K562 (cell line): ENCODE results near the gene SNX30. TPM values are rescaled to one million over a fixed set of nuclear protein-coding genes. Genes with fewer than 3 reads are reported as not detected.

Experiments used
- ARID3B ChIP-seq: fragments of 250-450 bp; sonication (Bioruptor Pico); IDR thresholded peaks from 2 replicates; pipeline ENCODE4 v1.4.0; 2020; ENCODE audit warnings: borderline replicate concordance
- DLX4 ChIP-seq: fragments of 250-450 bp; sonication (Bioruptor Pico); IDR thresholded peaks from 2 replicates; pipeline ENCODE4 v1.6.1; 2021; ENCODE audit warnings: mild to moderate bottlenecking
- EWSR1 ChIP-seq: fragments of 450-650 bp; IDR thresholded peaks from 2 replicates; pipeline ENCODE4 v1.6.1; 2018; ENCODE audit warnings: borderline replicate concordance, mild to moderate bottlenecking, low read depth, moderate library complexity; ENCODE audit not compliant: partially characterized antibody
- FOXP4 ChIP-seq: sonication (generic); formaldehyde crosslinking; IDR thresholded peaks from 2 replicates; pipeline ENCODE4 v1.8.0; 2022; ENCODE audit warnings: mild to moderate bottlenecking, missing genetic modification reagents, borderline replicate concordance
- GTF2E2 ChIP-seq: fragments of 200-800 bp; sonication (Bioruptor generic); IDR thresholded peaks from 2 replicates; pipeline ENCODE4 v1.6.1; 2016; ENCODE audit warnings: missing genetic modification characterization, missing compliant biosample characterization
- HNRNPH1 ChIP-seq: fragments of 200-400 bp; formaldehyde crosslinking; optimal IDR thresholded peaks from 2 replicates; pipeline ENCODE3; 2017; ENCODE audit warnings: low read depth, mild to moderate bottlenecking, low read length, moderate library complexity
- HOXB6 ChIP-seq: fragments of 250-450 bp; sonication (Bioruptor Pico); IDR thresholded peaks from 2 replicates; pipeline ENCODE4 v1.5.1; 2022; ENCODE audit warnings: mild to moderate bottlenecking, borderline replicate concordance
- MCM3 ChIP-seq: fragments of 450-650 bp; IDR thresholded peaks from 2 replicates; pipeline ENCODE4 v1.6.1; 2016
- NFE2 ChIP-seq: IDR thresholded peaks from 2 replicates; pipeline ENCODE4 v1.6.1; 2014; ENCODE audit warnings: antibody characterized with exemption, low read depth
- PBX2 ChIP-seq, 2 experiments: IDR thresholded peaks in 1 of 2; conservative IDR thresholded peaks in 1 of 2; 2 replicates each; pipeline ENCODE4 v1.6.1; 2016; ENCODE audit warnings: low read depth in 2 of 2, mild to moderate bottlenecking in 1 of 2, missing compliant biosample characterization in 1 of 2, missing genetic modification characterization in 1 of 2, moderate library complexity in 1 of 2
- PKNOX1 ChIP-seq: fragments of 450-650 bp; IDR thresholded peaks from 2 replicates; pipeline ENCODE4 v1.6.1; 2016
- PML ChIP-seq: IDR thresholded peaks from 2 replicates; pipeline ENCODE4 v1.6.1; 2012; ENCODE audit warnings: low read length, inconsistent platforms
- PRMT5 ChIP-seq: sonication (generic); formaldehyde crosslinking; IDR thresholded peaks from 2 replicates; pipeline ENCODE4 v1.5.0; 2020; ENCODE audit warnings: missing genetic modification reagents
- RBM25 ChIP-seq: fragments of 200-400 bp; formaldehyde crosslinking; IDR thresholded peaks from 2 replicates; pipeline ENCODE4 v1.6.1; 2018; ENCODE audit warnings: low read length, low read depth, moderate library complexity; ENCODE audit not compliant: severe bottlenecking
- SMARCB1 ChIP-seq: IDR thresholded peaks from 2 replicates; pipeline ENCODE4 v1.6.1; 2011; ENCODE audit warnings: improper control_type of control experiment, low read depth; ENCODE audit not compliant: insufficient read length
- ZBTB7A ChIP-seq: IDR thresholded peaks from 2 replicates; pipeline ENCODE4 v1.6.1; 2011; ENCODE audit warnings: low read depth, mild to moderate bottlenecking, low read length, moderate library complexity, borderline replicate concordance; ENCODE audit not compliant: control insufficient read depth
- ZFP30 ChIP-seq: fragments of 250-450 bp; sonication (Bioruptor Pico); IDR thresholded peaks from 2 replicates; pipeline ENCODE4 v1.8.0; 2022; ENCODE audit warnings: moderate library complexity, mild to moderate bottlenecking, inconsistent platforms, borderline replicate concordance
- ZNF24 ChIP-seq: fragments of 450-650 bp; IDR thresholded peaks from 2 replicates; pipeline ENCODE4 v1.6.1; 2016
- ZNF253 ChIP-seq: fragments of 250-450 bp; sonication (Bioruptor Pico); conservative IDR thresholded peaks from 2 replicates; pipeline ENCODE4 v1.6.1; 2021; ENCODE audit warnings: mild to moderate bottlenecking
- ZNF444 ChIP-seq: fragments of 250-450 bp; sonication (Bioruptor Pico); IDR thresholded peaks from 2 replicates; pipeline ENCODE4 v1.4.0; 2020; ENCODE audit warnings: mild to moderate bottlenecking, moderate library complexity
- polyA plus RNA-seq, 8 experiments: library from polyadenylated mRNA; depleted of rRNA in 4 of 8; stranded (reverse) in 5 of 8; unstranded in 3 of 8; fragments of >200 nt; fragmentation: Nextera tagmentation in 2 of 8; fragmentation: Illumina TruSeq in 1 of 8; extraction: Ambion mirVana in 2 of 8; extraction: Trizol in 1 of 8; gene quantifications; 2 replicates each; pipeline versions ENCODE4 v1.2.1 to v1.2.3, GENCODE V29; 2011 to 2014; ENCODE audit warnings: inconsistent platforms in 1 of 8, missing spikeins in 1 of 8
- total RNA-seq, 7 experiments: library from RNA; depleted of rRNA in 6 of 7; stranded (reverse); fragments of >200 nt in 6 of 7; fragmentation: Illumina TruSeq in 2 of 7; extraction: Trizol in 2 of 7; gene quantifications; 2 replicates each; pipeline versions ENCODE4 v1.2.1 to v1.2.3, GENCODE V29; 2011 to 2021; ENCODE audit warnings: low replicate concordance in 1 of 7

Gene SNX30
- total and polyA plus RNA-seq, 9 of the 15 experiments (the other 6 are each of a cell fraction or from before 2014, with no cell fraction given), result 0.76 to 5.9 (median 3.3) TPM

- no peak for TF ChIP-seq SMARCB1
- no peak for TF ChIP-seq DLX4 (CRISPR knock-in tag)
- TF ChIP-seq ZNF444 (CRISPR knock-in tag), result no peak
- TF ChIP-seq ZBTB7A, result no peak
- TF ChIP-seq MCM3, result no peak
- TF ChIP-seq ZNF253, result no peak
- TF ChIP-seq GTF2E2, result no peak
- TF ChIP-seq ARID3B (CRISPR knock-in tag), result no peak
- no peak for TF ChIP-seq ZNF24
- peak; percentile 64 for TF ChIP-seq PML
- TF ChIP-seq EWSR1, result no peak
- TF ChIP-seq PKNOX1, result no peak
- no peak for TF ChIP-seq FOXP4
- no peak for TF ChIP-seq HNRNPH1
- TF ChIP-seq PBX2 (CRISPR knock-in tag; IDR thresholded peaks at IDR 0.05; ENCODE audit: low read depth), result no peak
- TF ChIP-seq PBX2 (tag; conservative IDR thresholded peaks at IDR 0.05; ENCODE audit: low read depth), result no peak
- no peak for TF ChIP-seq NFE2
- TF ChIP-seq PRMT5 (CRISPR knock-in tag), result no peak
- TF ChIP-seq ZFP30, result no peak
- TF ChIP-seq HOXB6, result no peak
- TF ChIP-seq RBM25, result no peak
These were observed 60.3 kb downstream of the SNX30 start (continued) for GRCh38 chr9:112810696-112811490.
